Heart right ventricle (tissue), 16 donors: ENCODE measurements around the gene AGPAT3. TPM values are rescaled to one million over a fixed set of nuclear protein-coding genes. Genes with fewer than 3 reads are reported as not detected.

Source experiments
- ATAC-seq, 8 donors: fragments of 200-7000 bp; cut with Tn5 transposase; one replicate each; pipeline ENCODE4 v1.9.1; 2020; ENCODE audit warnings: mild to moderate bottlenecking in 8 of 8, moderate library complexity in 8 of 8, moderate number of reproducible peaks in 1 of 8
- DNase-seq, 2 donors: peaks; one replicate each; pipeline ENCODE4 v3.0.0-alpha.2; 2020
- H3K27ac ChIP-seq, 10 donors: fragments of 200-600 bp; sonication (generic) in 2 of 10; one replicate each; pipeline versions ENCODE4 v1.5.0 to v1.8.0; 2020 to 2022; ENCODE audit warnings: mild to moderate bottlenecking in 3 of 10
- H3K27me3 ChIP-seq, 7 donors: fragments of 200-600 bp; one replicate each; pipeline ENCODE4 v1.8.0; 2021 to 2022; ENCODE audit warnings: mild to moderate bottlenecking in 2 of 7
- H3K36me3 ChIP-seq, 9 donors: fragments of 200-600 bp; sonication (generic) in 1 of 9; one replicate each; pipeline versions ENCODE4 v1.5.0 to v1.8.0; 2020 to 2022; ENCODE audit warnings: mild to moderate bottlenecking in 2 of 9
- H3K4me1 ChIP-seq, 9 donors: fragments of 200-600 bp; sonication (generic) in 1 of 9; one replicate each; pipeline versions ENCODE4 v1.5.0 to v1.8.0; 2020 to 2022; ENCODE audit warnings: mild to moderate bottlenecking in 4 of 9
- H3K4me3 ChIP-seq, 10 donors: fragments of 200-600 bp; sonication (generic) in 2 of 10; one replicate each; pipeline versions ENCODE4 v1.5.0 to v1.8.0; 2020 to 2022; ENCODE audit warnings: mild to moderate bottlenecking in 7 of 10, moderate library complexity in 2 of 10
- H3K9me3 ChIP-seq, 11 donors: fragments of 200-600 bp in 10 of 11; sonication (generic) in 2 of 11; one replicate each; pipeline versions ENCODE4 v1.5.0 to v1.8.0; 2013 to 2022; ENCODE audit warnings: mild to moderate bottlenecking in 2 of 11, control low read depth in 1 of 11, moderate library complexity in 1 of 11
- WGBS, 2 donors: extraction: QIAGEN DNeasy Blood & Tissue Kit; methylation state at CpG; one replicate each; pipeline ENCODE4 v1.1.7; 2013; ENCODE audit warnings: inconsistent platforms in 1 of 2; 5-methylcytosine and 5-hydroxymethylcytosine counted together
- intact Hi-C, 10 donors: fragments of 100-400 bp; cut with DNase I; formaldehyde crosslinking; loops; one replicate each; pipeline versions ENCODE4 v1.11.1 to v1.14.2; 2022
- polyA plus RNA-seq, 2 donors: library from polyadenylated mRNA; stranded (reverse); fragments of 200-250 nt; gene quantifications; one replicate each; pipeline ENCODE4 v1.2.3, GENCODE V29; 2013
- total RNA-seq, 10 donors: library from RNA; stranded (reverse); fragmentation: NEBNext Ultra II Directional in 3 of 10; extraction: Animal tissue kit (Norgen Biotek cat#: 25700) in 3 of 10; gene quantifications; one replicate each; pipeline versions ENCODE4 v1.2.1 to v1.2.4, GENCODE V29; 2021 to 2023
- TF ChIP-seq, protein P1 (sequence below), 9 donors: fragments of 200-600 bp; sonication (generic) in 2 of 9; IDR thresholded peaks; one replicate each; pipeline versions ENCODE4 v1.5.0 to v1.8.0; 2021 to 2022; ENCODE audit warnings: antibody characterized with exemption in 9 of 9, mild to moderate bottlenecking in 5 of 9, moderate library complexity in 1 of 9
- donor health status: Arrhythmogenic right ventricular cardiomyopathy.
- donor health status: ischemic (EF 13 %, LVEDD 7.1; RV severe dilation, severe dysfunction).
- donor health status: healthy with polysubstance abuse.
- donor health status: DM: no; HTN: yes; CAD: no.
- donor health status: DM: no; HTN: no; CAD: no.
- donor health status: ischemic (EF 25% LVEDD 6.9; RV normal size, moderate dysfunction).
- donor health status: ischemic (EF 25% LVEDD 5.7; RV mildly dilated, moderate dysfunction).
- donor health status: healthy.
- donor health status: DM: yes; HTN: yes; CAD: no.
- donor health status: Ischemic cardiomyopathy.
- donor health status: ischemic (EF 35%, LVEDD 5.7; RV mildly dilated, moderate dysfunction).
- donor health status: nonischemic (EF 11% LVEDD 7.7; RV severe dilation, severe dysfunction).
- donor health status: DM: yes; HTN: yes; CAD: no.
- donor health status: PGD.
- donor health status: ischemic (EF 29% LVEDD 5.4; RV normal size, mild dysfunction).
- donor health status: nonischemic (EF 23%, LVEDD 6.1; RV moderate dilation, normal function).

AGPAT3 gene
- total and polyA plus RNA-seq, 12 donors: 19.7 to 110 (median 65.6) TPM

DNA sequence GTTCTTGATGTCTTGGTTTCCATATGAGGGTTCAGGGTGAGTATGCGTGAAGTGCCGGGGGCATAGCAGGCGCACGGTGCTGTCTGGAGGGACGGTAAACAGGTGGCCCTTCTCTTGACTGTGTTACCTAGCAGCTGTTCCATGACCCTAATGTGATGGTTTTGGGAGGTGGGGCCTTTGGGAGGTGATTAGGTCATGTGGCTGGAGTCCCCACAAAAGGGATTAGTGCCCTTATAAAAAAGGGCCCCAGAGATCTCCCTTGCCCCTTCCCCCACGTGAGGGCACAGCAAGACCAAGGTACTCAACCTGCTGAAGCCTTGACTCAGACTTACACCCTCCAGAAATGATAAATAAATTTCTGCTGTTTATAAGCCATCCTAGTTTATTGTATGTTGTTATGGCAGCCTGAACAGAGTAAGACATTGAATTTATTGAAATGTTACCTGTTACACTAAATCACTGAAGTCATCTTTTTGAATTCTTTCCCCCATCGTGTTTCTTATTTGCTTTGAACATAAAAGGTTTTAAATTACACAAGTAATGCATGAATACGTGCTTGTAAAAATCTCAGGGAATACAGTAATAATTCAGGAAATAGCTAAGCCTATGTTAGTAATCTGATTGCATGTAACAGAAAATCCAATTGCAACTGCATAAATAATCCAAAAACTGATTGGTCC is 162.7 kb downstream of the AGPAT3 start:
- Histone ChIP-seq H3K27me3 (no peaks in the 10 kb centered on the region), H3K4me1 (peaks cover 6 to 45% (median 31%) of the 10 kb centered on the region in 9 donors), H3K9me3 (no peaks in the 10 kb centered on the region), H3K27ac (no peak overlapping the region), H3K4me3 (no peak overlapping the region), H3K36me3 (peaks cover 0 to 10% (median 0%) of the 10 kb centered on the region in 9 donors)
- no peak for DNase-seq
- TF ChIP-seq, protein P1, sequence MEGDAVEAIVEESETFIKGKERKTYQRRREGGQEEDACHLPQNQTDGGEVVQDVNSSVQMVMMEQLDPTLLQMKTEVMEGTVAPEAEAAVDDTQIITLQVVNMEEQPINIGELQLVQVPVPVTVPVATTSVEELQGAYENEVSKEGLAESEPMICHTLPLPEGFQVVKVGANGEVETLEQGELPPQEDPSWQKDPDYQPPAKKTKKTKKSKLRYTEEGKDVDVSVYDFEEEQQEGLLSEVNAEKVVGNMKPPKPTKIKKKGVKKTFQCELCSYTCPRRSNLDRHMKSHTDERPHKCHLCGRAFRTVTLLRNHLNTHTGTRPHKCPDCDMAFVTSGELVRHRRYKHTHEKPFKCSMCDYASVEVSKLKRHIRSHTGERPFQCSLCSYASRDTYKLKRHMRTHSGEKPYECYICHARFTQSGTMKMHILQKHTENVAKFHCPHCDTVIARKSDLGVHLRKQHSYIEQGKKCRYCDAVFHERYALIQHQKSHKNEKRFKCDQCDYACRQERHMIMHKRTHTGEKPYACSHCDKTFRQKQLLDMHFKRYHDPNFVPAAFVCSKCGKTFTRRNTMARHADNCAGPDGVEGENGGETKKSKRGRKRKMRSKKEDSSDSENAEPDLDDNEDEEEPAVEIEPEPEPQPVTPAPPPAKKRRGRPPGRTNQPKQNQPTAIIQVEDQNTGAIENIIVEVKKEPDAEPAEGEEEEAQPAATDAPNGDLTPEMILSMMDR (IDR thresholded peaks at IDR 0.05): no peak
- ATAC-seq: no peak
- intact Hi-C loops: no loop called here
- WGBS, 2 donors: 97% methylated on average over 8 of the region's 8 CpGs

DNA sequence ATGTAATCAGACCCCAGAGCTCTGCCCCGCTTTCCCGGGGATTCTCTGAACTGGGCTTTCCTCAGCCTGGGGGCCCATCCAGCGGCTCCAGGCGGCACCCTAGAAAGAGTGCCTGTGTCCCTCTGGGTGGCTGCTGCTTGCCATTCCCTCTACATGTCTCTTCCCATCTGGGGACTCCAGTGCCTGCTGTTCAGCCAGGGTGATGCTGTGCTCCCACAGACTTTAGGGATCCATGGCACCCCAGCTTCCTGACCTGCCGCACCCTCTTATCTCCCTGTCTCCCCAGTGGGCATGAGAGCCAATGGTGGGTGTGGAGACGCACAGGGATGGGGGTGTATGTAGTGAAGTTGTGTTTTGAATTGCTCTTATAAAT is 163.2 kb downstream of the AGPAT3 start:
- H3K27ac ChIP-seq: no peak overlapping the region
- H3K9me3 ChIP-seq: no peaks in the 10 kb centered on the region
- no peak overlapping the region for H3K4me3 ChIP-seq
- peaks cover 0 to 15% (median 3%) of the 10 kb centered on the region in 9 donors for H3K36me3 ChIP-seq
- intact Hi-C loops: no loop called here
- TF ChIP-seq, protein P1 (IDR thresholded peaks at IDR 0.05): no peak
- no peak for DNase-seq
- 86 to 98% methylated on average over 6 of the region's 6 CpGs for WGBS, 2 donors
- H3K27me3 ChIP-seq: no peaks in the 10 kb centered on the region
- peaks cover 6 to 44% (median 31%) of the 10 kb centered on the region in 9 donors for H3K4me1 ChIP-seq
- no peak for ATAC-seq

DNA sequence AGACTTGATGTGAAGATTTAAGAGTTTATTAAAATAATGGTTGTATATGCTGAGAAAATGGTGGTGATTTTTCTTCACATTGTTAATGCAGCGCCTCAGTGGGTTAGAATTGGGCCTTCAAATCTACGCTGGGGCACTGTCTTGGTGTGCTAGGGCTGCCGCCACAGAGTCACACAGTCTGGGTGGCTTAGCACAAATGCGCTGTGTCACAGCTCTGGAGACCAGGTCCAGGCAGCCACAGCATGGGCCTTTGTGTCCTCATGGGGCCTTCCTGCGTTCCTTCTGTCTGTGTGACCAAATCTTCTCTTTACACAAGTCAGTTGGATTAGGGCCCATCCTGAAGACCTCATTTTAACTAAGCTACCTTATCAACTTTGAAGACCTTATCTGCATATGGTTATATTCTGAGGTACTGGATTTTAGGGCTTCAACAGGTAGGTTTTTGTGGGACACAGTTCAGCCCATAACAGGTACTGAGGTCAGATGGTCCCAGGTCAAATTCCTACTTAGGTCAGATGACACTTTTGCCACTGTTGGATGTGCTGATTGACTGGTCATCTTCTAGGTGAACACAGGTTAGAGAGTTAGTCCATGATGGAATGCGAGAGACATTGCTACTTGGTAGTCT is 164.6 kb downstream of the AGPAT3 start:
- DNase-seq: no peak
- Histone ChIP-seq H3K36me3 (peaks cover 0 to 28% (median 11%) of the 10 kb centered on the region in 9 donors), H3K27me3 (no peaks in the 10 kb centered on the region), H3K27ac (no peak overlapping the region), H3K4me3 (no peak overlapping the region), H3K9me3 (no peaks in the 10 kb centered on the region), H3K4me1 (peaks cover 6 to 31% (median 23%) of the 10 kb centered on the region in 9 donors)
- intact Hi-C loops: loop anchor here in 1 of 10 donors (10.0 kb wide), 1 partner anchor 295 kb away; no protein-coding TSS in a partner anchor
- no peak for ATAC-seq
- WGBS, 2 donors: 96 to 98% methylated on average over 6 of the region's 6 CpGs
- TF ChIP-seq, protein P1 (IDR thresholded peaks at IDR 0.05): no peak

DNA sequence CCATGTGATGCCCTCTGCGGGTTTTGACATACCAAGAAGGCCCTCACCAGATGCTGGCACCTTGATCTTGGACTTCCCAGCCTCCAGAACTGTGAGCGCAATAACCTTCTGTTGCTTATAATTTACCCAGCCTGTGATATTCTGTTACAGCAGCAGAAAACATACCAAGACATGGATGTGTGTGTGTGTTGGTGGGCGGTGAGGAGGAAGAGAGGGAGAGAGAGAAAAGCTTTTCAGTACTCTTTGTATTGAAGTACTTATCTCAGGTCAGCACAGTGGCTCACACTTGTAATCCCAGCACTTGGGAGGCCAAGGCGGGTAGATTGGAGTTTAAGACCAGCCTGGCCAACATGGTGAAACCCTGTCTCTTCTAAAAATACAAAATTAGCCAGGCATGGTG is 170.2 kb downstream of the AGPAT3 start:
- TF ChIP-seq, protein P1 (IDR thresholded peaks at IDR 0.05): no peak
- intact Hi-C loops: loop anchor here in 1 of 10 donors (10.0 kb wide), 1 partner anchor 290 kb away; no protein-coding TSS in a partner anchor
- ATAC-seq (no peak), DNase-seq (no peak)
- Histone ChIP-seq H3K4me1 (no peaks in the 10 kb centered on the region), H3K36me3 (peaks cover 0 to 84% (median 36%) of the 10 kb centered on the region in 9 donors), H3K27ac (no peak overlapping the region), H3K27me3 (no peaks in the 10 kb centered on the region), H3K9me3 (no peaks in the 10 kb centered on the region), H3K4me3 (no peak overlapping the region)
- WGBS, 2 donors: 93 to 94% methylated on average over 4 of the region's 4 CpGs

Other genes starting within 250 kb of the AGPAT3 start
- gene HSF2BP, start 205.7 kb upstream of the AGPAT3 start, total RNA-seq: under 1 TPM in 5 of 10 donors, not detected in 5; 0.12 to 0.51 (median 0.18) TPM
- gene HSF2BP, start 205.7 kb upstream of the AGPAT3 start, polyA plus RNA-seq: under 1 TPM in 1 of 2 donors, not detected in 1; 0.16 TPM
- gene RRP1B, start 205.7 kb upstream of the AGPAT3 start, total RNA-seq: 10 to 100 TPM in 2 of 10 donors, 1 to 10 TPM in 8; 7.1 to 11.3 (median 8.6) TPM
- 1 to 10 TPM; 5.0 to 5.9 TPM for gene RRP1B, start 205.7 kb upstream of the AGPAT3 start, polyA plus RNA-seq
- 100 to 1,000 TPM in 1 of 10 donors, 10 to 100 TPM in 9; 64.9 to 101 (median 73.0) TPM for gene PDXK, start 146.1 kb upstream of the AGPAT3 start, total RNA-seq
- 100 to 1,000 TPM in 1 of 2 donors, 10 to 100 TPM in 1; 47.8 to 102 TPM for gene PDXK, start 146.1 kb upstream of the AGPAT3 start, polyA plus RNA-seq
- 10 to 100 TPM; 33.0 to 50.2 (median 39.2) TPM for gene CSTB, start 88.9 kb upstream of the AGPAT3 start, total RNA-seq
- 10 to 100 TPM; 44.4 to 61.2 TPM for gene CSTB, start 88.9 kb upstream of the AGPAT3 start, polyA plus RNA-seq
- gene RRP1, start 75.6 kb upstream of the AGPAT3 start, total RNA-seq: 10 to 100 TPM in 3 of 10 donors, 1 to 10 TPM in 7; 6.3 to 13.9 (median 9.3) TPM
- 10 to 100 TPM in 1 of 2 donors, 1 to 10 TPM in 1; 7.2 to 10.7 TPM for gene RRP1, start 75.6 kb upstream of the AGPAT3 start, polyA plus RNA-seq
- 10 to 100 TPM; 18.7 to 26.2 (median 20.3) TPM for gene TRAPPC10, start 147.1 kb downstream of the AGPAT3 start, total RNA-seq
- gene TRAPPC10, start 147.1 kb downstream of the AGPAT3 start, polyA plus RNA-seq: 1 to 10 TPM; 4.7 to 6.0 TPM
- gene PWP2, start 242.2 kb downstream of the AGPAT3 start, total RNA-seq: 10 to 100 TPM in 1 of 10 donors, 1 to 10 TPM in 8, not detected in 1; 1.0 to 14.8 (median 6.5) TPM
- 1 to 10 TPM; 2.3 to 5.4 TPM for gene PWP2, start 242.2 kb downstream of the AGPAT3 start, polyA plus RNA-seq